Measurements from ENCODE around the gene HELT.

HELT gene

GRCh38 chr4:185004562-185005218 is 13.6 kb upstream of the HELT start:
- peak; percentile 38 for DNase-seq

GRCh38 chr4:185005219-185005819 is 13.0 kb upstream of the HELT start:
- DNase-seq, result peak; percentile 30

- DNase-seq, result no peak
These were observed 6.9 kb upstream of the HELT start for GRCh38 chr4:185011408-185011807.

- no peak for DNase-seq
These were observed 4.7 kb upstream of the HELT start for GRCh38 chr4:185013417-185014125.

- DNase-seq, result no peak
These were observed 3.2 kb upstream of the HELT start for GRCh38 chr4:185015108-185015507.

- DNase-seq, result no peak
These were observed 2.0 kb upstream of the HELT start for GRCh38 chr4:185016101-185016940.

GRCh38 chr4:185016946-185017758 is 1.1 kb upstream of the HELT start:
- DNase-seq, result no peak

- no peak for DNase-seq
These were observed 655 bp downstream of the HELT start for GRCh38 chr4:185018834-185019455.

- no peak for DNase-seq
These were observed 1.4 kb downstream of the HELT start for GRCh38 chr4:185019456-185020292.

- peak; percentile 6 for DNase-seq
These were observed 2.1 kb downstream of the HELT start for GRCh38 chr4:185020293-185020808.

GRCh38 chr4:185020863-185021761 is 2.8 kb downstream of the HELT start:
- no peak for DNase-seq

- DNase-seq, result no peak
These were observed 5.2 kb downstream of the HELT start for GRCh38 chr4:185023471-185023870.

GRCh38 chr4:185028625-185029024 is 10.3 kb downstream of the HELT start:
- no peak for DNase-seq

- no peak for DNase-seq
These were observed 13.3 kb downstream of the HELT start for GRCh38 chr4:185031611-185032010.

GRCh38 chr4:185033072-185033471 is 14.8 kb downstream of the HELT start:
- no peak for DNase-seq

GRCh38 chr4:185033950-185034349 is 15.7 kb downstream of the HELT start:
- no peak for DNase-seq

- DNase-seq, result no peak
These were observed 17.0 kb downstream of the HELT start for GRCh38 chr4:185035284-185035683.

GRCh38 chr4:185036019-185036418 is 17.7 kb downstream of the HELT start:
- no peak for DNase-seq

GRCh38 chr4:185036842-185037241 is 18.6 kb downstream of the HELT start:
- DNase-seq, result no peak

Data from NCI-H510A (cell line).